CD4-positive, alpha-beta T cell treated with Interleukin-6 for 4 hours (primary cell): ENCODE data around the gene PPM1A.

ENCODE experiments used
- DNase-seq: peaks from one replicate; pipeline ENCODE4 v3.0.0-alpha.2; 2020; ENCODE audit warnings: mixed read lengths

The PPM1A gene

DNA sequence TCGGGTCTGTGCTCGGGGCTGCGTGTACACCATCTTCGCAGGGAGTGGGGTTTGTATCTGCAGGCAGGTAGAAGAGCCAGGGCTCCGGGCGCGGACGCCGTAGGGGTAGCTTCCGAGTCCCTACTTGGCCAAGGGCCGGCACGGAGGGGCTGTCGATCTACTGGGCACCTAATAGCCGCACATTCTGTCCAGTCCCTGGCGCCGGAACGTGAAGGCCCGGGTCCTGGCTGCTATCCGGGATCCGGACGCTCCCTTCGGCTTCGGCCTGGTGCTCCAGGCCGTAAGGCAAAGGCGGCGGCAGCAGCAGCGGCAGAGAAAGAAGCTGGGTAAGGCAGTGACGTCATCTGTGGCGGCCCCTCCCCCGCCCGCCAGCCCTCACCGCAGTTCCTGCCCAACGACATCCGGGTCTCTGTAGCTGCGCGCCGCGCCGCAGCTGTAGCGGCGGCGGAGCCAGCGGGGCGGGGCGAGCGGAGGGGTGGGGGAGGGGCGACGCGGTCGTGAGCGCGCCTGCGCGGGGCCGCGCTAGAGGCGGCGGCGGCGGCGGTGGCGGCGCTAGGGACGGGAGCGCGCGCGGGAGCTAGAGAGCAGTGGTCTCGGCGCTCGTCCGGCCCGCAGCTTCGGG is at the start of gene PPM1A:
PPM1A (plus strand) TSS at position 525 of the 622 bp plus-strand sequence. CDS start 33,483 bp downstream, outside the sequence.
- DNase-seq, result peak; percentile 96

DNA sequence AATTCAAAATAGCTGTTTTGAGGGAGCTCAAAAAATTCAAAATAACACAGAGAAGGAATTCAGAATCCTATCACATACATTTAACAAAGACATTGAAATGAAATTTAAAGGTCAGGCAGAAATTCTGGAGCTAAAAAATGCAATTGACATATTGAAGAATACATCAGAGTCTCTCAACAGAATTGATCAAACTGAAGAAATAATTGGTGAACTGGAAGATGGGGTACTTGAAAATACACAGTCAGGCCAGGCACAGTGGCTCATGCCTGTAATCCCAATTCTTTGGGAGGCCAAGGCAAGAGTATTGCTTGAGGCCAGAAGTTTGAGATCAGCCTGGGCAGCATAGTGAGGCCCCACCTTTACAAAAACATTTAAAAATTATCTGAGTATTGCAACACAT is 49.7 kb upstream of the PPM1A start:
- no peak for DNase-seq

DNA sequence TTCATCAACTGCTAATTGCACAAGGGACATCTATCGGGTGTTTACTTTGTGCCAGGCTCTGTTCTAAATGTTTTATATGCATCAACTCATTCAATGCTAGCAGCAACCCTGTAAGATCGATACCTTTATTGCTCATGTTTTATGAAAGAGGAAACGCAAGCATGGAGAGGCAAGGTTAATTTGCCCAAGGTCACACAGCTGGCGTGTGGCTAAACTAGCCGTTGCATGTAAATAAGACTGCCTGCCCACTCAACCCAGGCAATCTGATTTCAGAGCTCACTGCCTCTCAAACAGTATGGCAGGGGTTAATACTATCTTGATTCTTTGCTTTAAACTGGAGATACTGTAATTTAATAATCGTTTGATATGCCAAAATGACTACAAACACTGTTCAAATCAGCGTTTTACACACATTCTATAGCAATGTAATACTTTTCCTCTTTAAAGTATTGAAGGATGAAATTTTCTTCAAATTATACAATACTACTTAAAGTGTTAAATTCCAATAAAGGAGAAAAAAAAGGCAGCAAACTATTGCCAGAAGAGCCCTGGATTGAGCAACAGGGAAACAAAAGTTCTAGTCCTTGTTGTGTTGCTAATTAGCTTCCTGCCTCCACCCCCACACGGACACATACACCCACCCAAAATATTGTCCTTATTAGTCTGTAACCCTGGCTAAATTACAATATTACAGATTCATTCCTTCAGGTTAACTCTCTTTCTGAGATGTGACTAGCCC is 44.7 kb upstream of the PPM1A start:
- DNase-seq, result no peak

DNA sequence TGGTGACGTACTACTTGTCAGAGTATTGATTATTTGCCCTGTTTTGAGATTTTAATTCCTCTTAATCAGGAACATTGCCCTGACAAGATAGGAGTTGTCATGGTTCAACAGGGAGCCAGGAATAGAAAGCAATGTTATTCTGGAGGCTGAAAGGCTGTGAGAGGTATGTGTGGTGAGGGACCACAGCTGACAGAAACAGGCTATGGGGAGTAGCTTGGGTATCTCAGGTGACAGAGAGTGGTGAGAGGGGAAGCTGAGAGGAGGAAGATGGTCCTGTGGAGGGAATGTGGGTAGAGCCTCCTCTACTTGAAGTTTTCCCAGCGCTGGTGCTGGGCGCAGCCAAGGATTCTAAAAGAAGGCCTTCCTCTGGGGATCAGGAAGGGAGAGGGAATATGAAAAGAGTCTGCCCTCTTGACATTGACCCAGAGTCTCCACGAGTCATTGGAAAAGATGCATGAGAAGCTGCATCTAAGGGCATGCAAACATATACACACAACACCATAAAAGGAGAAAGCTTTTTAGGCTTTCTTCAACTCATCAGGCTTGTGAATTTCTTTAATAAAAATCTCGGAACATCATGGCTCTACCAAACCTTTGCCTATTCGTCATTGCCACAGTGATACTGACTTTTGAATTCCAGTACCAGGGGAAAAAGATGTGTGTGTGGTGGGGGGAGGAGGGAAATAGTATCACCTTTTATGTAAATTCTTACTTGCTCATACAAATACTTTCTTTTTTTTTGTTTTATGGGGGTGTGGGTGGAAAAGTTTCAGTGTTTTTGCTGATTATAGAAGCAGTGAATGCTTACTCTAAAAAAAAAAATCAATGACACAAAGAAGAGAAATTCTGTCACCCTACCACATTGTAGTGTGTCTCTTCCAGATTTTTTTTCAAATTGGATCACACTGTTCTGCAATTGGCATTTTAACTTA is 43.9 kb upstream of the PPM1A start:
- DNase-seq, result no peak

DNA sequence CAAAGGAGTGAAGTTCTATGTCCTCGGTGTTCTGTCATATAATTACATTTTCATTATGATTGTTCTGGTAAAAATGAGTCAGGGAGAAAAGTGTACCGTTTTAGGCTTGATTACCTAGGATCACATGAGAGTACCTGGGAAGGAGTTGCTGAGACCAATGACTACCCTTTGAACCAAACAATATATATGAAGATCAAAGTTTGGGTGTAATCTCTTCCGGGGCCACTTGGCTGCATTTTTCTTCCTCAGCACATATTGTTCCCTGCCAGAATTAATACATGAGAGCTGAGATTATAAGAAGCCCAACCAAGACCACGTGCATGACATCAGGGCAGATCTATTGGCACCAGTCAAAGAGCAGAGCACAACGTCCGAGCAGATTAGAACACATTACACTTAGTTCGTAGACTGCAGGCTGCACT is 42.8 kb upstream of the PPM1A start:
- DNase-seq, result no peak

DNA sequence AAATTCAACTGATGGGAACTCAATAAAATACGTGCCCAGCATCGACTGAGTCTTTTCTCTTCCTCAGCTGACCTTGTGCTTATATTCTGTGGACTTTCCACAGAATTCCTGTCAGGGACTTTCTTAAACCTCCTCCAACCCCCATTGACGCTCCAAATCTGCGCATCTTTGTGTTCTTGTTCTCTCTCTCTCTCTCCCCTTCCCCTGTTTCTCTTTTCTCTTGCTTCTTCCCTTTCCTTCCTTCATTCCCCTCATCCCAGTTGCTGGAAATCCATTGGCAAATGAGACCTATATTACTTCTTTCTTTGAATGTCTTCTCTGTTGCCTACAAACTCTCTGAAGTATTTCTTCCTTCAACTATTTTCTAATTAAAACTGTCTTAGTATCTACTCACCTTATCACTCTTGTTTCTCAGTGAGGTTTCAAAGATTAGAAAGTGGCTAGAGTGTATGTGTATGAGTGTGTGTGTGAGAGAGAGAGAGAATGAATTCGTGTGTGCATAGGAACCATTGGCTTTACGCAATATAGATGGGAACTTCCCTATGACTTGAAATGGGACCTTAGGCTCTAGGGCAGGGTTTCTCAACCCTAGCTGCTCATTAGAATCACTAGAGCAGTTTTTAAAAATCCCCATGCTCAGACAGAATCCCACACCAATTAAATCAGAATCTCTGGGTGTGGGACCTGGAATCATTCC is 42.0 kb upstream of the PPM1A start:
- DNase-seq, result no peak

DNA sequence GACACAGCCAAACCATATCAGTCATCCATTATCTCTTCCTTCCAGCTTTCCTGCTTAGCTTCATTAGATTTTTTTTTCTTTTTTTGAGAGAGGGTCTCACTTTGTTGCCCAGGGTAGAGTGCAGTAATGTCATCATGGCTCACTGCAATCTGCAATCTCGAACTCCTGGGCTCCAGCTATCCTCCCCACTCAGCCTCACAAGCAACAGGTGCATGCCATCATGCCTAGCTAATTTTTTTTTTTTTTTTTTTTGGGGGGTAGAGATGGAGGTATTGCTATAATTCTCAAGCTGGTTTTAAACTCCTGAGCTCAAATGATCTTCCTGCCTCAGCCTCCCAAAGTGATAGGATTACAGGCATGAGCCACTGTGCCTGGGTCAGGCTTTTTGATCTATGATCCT is 38.3 kb upstream of the PPM1A start:
- DNase-seq, result no peak

DNA sequence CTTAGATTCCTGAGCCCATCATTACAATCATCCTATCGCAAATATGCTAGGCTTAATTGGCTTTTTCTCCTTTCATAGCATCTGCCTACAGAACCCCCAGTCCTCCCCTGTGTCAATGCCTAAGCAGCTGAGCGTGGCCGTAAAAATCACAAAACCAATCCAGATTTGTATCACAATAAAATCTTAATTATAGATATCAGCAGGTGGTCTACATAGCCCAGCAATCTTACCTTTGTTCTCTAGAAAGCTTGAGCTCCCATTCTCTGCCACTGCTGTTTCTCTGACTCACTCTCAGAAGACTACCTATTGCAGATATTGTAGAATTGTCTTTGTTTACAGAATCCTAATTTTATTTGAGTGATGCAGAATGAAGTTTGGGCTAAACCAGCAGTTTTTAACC is 37.9 kb upstream of the PPM1A start:
- DNase-seq, result no peak

DNA sequence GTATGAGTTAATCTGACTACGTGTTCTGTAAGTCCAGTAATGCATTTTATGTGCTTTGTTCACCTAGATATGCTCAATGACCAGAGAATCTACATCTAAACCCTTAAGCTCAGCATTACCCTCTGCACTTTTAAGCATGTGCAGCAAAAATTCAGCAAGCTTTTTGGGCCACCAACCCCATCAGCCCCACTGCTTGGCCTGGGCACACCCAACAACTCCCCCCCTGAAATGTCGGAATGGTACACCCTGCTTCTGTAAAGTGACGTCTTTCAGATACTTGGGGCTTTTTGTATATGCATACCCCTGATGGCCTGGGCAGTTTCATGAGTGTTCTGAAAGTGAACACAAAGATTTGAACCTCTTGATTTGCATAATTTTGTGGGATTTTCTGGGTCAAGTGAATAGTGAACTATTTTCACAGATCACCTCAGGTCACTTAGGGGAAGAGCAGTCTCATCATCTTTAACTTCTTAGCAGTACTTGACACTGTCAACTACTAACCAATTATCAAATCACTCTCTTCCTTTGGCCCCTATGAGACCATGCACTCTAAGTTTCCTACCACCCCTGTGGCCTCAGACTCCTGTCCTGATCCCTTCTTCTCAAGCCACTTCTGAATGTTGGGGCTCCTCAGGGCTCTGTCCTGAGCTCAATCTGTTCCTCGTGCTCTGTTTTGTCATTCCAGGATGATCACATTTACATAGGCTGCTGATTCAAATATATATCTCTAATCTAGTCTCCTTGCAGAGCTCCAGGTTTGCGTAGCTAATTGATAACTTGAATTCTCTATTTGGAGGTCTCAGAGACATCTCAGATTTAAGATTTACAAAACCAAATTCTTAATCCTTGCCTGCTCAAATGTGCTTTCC is 36.3 kb upstream of the PPM1A start:
- DNase-seq, result no peak

DNA sequence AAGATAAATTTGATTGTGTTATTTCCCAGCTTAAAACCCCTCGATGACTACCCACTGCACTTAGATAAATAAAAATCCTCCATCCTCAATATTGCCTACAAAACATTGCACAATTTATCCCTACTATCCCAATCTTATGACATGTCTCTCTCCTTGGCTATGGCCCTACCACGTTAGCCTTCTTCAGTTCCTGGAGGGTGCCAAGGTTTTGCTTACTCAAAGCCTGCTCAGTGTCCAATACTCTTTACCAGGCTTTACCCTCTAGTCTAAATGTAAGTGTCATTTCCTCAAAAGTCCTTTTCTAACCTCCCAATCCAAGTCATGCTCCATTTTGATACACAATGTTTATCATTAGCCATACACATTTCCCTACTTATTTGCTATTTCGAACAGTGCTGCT is 35.0 kb upstream of the PPM1A start:
- no peak for DNase-seq

DNA sequence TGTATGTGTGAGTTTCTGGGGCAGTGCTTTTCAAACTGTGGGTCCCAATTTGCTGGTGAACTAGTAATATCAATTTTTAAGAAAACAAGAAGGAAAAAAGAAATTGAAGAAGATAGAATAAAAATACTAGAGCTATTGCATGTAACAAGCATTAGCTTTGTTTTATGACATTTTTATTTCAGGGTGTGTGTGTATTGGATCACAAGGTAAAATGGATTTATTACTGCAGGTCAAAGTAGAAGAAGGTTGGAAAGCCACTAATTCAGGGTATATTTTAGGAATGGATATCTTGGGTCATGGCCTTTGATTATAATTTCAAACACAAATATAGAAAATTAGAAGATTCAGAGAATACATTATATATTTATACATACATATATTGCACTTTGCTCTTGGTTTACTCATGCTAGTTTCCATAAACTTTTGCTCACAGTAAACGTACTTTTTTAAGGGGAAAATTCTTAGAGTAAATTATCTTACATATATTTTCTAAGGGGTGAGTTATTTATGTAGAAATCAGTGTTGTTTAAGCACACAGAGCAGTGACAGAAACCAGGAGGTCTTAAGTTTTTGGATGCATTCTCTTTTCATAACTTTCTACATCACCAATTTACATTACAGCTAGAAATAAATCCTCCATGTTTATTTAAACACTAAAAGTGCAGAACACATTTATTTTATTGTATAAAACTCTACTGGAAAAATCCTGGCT is 34.5 kb upstream of the PPM1A start:
- no peak for DNase-seq

DNA sequence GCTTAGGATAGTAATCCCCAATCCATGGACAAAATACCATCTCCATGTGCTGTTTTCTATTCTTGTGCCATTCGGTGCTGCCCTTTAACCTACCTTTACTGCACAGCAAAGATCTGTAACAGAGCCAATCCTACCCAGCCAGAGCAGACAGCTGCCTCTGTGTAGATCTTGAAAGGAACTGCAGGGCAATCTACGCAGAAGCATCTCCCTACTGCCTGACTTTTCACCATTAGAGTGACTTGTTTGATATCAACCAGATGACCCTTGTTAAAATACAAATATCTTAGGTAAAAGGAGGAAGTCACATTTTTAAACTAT is 33.9 kb upstream of the PPM1A start:
- no peak for DNase-seq

DNA sequence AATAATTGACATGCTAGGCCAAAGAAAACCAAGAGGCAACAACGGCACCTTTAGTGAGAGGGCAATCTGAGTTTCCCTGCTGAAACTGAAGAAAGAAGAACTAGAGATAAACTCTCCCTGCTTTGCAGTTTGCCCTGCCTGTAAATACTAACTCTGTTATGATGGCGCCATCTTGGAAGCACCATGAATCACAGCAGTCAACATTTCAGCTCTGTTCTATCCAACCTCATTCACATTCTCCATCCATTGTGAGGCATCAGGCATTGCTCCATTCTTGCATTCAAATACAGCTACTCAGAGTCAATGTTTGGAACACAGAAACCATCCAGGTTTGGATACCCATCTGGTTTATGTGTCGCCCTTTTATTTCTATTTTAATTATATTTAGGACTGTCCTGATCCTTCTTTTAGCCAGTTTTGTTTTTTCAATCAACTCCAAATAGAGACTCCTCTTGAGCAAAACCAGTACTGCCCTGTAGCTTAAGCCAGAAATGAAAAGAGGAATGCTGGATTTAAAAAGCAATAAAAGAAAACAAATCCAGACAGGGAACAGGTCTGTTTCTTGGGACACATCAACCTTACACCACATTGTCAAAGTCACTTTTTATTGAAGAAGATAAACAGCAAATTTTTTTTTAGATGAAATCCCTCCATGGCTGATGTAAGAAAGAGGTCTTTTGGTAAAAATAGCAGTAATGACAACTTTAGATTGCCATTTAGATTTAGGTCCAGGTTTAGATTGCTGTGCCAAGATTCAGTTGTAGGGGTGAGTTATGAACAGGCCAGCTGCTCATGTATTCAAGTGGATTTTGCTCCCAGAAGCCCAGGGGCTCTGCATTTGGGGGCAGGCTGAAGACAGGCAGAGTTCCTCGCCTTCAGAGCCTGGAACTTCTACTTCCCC is 33.3 kb upstream of the PPM1A start:
- DNase-seq, result no peak

DNA sequence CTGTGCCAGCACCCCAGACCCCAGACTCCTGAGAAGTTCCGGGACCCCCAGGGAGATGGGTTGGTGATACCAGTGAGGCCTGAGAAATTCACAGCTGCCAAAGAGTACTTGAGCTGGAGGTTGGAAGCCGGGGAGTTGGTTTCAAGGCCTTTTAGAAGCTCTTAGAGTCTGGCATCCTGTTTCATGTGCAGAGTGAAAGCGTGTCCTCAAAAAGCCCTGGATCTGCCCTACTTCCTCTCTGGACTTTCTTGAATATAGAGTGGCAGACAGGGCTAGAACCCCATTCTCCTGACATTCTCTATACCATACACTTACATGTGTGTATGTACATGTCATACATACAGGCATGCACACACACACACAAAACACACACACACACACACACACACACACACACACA is 31.3 kb upstream of the PPM1A start:
- no peak for DNase-seq

DNA sequence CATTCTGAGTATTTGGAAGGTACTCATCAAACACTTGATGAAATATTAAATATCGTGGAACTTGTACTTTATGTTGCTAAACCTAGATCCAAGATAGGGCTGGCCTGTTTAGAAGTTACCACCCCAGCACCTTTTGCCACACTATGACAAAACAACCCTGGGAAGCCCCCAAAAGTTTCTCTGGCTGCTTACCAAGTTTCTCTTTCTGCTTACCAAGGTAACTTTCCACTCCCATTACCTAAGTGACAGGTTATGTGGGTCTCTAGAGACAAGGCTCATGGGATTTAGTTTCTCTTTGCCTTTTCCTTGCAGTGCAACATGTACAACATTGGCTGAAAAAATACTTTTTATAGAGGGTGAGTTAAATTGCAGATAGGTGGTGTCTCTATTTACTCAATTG is 28.9 kb upstream of the PPM1A start:
- no peak for DNase-seq

DNA sequence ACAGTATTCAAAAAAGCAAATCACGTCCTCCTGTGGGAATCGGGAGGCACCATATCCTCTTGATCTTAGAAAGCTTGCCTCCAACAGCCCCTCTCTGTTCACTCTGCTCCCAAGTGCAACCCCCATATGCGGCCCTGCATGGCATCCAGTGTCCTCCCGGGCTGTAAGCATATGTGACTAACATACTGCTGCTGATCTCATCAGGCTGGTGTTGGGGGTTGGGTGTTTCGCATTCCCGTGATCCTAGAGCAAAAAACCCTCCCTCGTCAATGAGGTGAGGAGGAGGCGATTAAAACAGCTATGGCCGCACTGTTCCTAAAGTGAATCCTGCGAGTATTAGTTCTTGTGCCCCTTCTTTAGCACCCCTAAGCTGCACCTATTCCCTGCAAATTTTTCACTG is 28.1 kb upstream of the PPM1A start:
- no peak for DNase-seq

DNA sequence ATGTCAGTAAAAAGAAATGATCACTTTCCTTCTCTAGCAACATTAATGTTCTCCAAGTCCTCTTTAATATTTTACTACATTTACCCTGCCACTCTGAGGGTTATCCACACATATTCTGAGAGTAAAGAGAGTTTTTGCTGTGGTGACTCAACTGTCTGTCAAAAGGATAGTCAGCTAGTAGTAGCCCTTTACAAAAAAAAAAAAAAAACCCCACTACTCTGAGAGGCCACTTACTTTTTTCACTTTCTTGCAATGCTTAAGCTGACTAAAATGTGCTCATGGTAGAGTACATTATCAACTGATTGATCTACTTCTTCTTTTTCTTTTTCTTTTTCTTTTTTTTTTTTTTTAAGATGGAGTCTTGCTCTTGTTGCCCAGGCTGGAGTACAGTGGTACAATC is 27.6 kb upstream of the PPM1A start:
- no peak for DNase-seq

DNA sequence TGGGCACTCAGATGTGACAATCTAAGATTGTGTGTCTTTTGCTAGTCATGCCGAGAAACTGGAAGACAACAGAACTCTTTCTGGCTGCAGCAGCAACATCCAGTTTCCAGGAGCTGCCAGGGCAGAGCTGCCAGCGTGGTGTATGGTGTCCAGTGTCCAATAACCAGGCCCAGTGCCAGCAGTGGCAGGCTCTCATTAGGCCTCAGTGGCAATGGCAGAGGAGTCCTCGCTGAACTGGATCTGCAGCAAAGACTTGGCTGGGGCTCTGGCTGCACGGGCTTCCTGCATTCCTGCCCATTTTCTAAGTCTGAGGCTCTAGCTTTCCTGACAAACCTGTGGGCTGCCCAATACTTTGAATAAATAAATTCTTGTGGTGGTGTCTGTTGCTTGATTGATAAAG is 26.2 kb upstream of the PPM1A start:
- no peak for DNase-seq

DNA sequence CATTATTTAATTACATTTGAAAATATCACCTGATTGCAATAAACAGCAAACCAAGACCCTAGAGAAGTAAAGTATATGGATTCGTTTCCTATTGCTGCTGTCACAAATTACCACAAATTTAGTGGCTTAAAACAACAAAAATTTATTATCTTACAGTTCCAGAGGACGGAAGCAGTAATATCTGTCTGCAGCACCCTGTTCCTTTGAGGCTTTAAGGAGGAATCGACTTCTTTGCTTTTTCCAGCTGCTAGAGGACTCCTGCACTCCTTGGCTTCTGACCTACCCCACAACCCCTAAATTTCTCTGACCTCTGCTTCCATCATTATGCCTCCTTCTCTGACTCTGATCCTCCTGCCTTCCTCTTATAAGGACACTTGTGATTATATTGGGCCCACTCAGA is 23.8 kb upstream of the PPM1A start:
- DNase-seq, result no peak

DNA sequence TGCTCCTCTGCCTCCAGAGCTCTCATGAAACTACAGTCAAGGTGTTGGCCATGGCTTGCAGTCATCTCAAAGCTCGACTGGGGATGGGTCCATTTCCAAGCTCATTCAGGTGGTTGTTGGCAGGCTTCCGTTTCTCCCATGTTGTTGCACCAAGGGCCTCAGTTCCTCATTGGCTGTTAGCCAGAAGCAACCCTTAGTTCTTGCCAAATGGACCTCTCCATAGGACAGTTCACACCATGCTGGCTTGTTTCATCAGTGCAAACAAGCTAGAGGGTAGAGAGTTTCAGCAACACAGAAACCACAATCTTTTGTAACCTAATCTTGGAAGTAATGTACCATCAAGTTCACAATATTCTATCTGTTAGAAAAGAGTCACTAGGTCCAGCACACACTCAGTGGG is 22.7 kb upstream of the PPM1A start:
- no peak for DNase-seq

DNA sequence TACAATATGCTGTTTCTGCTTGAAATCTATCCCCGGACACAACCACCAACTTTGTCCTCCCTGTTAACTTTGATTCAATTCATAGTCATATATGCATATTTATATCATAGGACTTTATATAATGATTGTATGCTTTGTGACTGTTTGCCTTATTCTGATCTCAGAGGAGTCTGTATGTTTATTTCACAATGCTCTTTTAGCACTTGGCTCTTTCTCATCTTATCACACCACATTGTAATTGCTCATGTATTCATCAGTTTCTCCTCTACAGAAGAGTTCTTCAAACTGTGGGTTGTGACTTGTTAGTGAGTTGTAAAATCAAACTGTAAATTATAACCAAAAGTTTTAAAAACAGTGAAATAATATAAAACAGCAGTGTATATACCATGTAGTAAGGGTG is 21.7 kb upstream of the PPM1A start:
- no peak for DNase-seq
